GM06990 (cell line): ENCODE measurements around the gene MB21D2.

ENCODE experiments used
- DNase-seq: peaks from one replicate; pipeline ENCODE4 v3.0.0-alpha.2; 2011; ENCODE audit not compliant: insufficient read length; ENCODE audit errors: extremely low read depth
- H3K27me3 ChIP-seq: replicated peaks from 2 replicates; pipeline ENCODE4 v1.6.0; 2011; ENCODE audit warnings: low read length; ENCODE audit not compliant: control insufficient read depth, insufficient read depth
- H3K36me3 ChIP-seq: 2 replicates; pipeline ENCODE4 v1.5.1; 2011; ENCODE audit warnings: low read length; ENCODE audit not compliant: control insufficient read depth, insufficient read depth
- H3K4me3 ChIP-seq: replicated peaks from 2 replicates; pipeline ENCODE4 v1.5.1; 2011; ENCODE audit warnings: low read depth, mild to moderate bottlenecking, control low read depth, low read length
- TF ChIP-seq, protein P1 (sequence below): IDR thresholded peaks from 2 replicates; pipeline ENCODE4 v1.5.1; 2011; ENCODE audit warnings: low read length, control low read depth, mild to moderate bottlenecking, inconsistent platforms; ENCODE audit not compliant: insufficient read depth, poor library complexity, severe bottlenecking

The MB21D2 gene

DNA sequence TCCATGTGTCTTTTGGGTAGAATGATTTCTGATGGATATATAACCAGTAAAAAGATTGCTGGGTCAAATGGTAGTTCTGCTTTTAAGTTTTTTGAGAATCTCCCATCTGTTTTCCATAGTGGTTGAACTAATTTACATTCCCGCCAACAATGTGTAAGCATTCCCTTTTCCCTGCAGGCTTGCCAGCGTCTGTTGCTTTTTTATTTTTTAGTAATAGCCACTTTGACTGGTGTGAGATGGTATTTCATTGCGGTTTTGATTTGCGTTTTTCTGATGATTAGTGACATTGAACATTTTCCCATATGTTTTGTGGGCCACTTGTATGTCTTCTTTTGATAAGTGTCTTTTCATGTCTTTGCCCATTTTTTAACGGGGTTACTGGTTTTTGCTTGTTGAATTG lies 36.3 kb upstream of the MB21D2 start:
- Histone ChIP-seq H3K4me3 (no peak overlapping the region), H3K27me3 (no peaks in the 10 kb centered on the region), H3K36me3 (no peaks in the 10 kb centered on the region)
- TF ChIP-seq, protein P1, sequence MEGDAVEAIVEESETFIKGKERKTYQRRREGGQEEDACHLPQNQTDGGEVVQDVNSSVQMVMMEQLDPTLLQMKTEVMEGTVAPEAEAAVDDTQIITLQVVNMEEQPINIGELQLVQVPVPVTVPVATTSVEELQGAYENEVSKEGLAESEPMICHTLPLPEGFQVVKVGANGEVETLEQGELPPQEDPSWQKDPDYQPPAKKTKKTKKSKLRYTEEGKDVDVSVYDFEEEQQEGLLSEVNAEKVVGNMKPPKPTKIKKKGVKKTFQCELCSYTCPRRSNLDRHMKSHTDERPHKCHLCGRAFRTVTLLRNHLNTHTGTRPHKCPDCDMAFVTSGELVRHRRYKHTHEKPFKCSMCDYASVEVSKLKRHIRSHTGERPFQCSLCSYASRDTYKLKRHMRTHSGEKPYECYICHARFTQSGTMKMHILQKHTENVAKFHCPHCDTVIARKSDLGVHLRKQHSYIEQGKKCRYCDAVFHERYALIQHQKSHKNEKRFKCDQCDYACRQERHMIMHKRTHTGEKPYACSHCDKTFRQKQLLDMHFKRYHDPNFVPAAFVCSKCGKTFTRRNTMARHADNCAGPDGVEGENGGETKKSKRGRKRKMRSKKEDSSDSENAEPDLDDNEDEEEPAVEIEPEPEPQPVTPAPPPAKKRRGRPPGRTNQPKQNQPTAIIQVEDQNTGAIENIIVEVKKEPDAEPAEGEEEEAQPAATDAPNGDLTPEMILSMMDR, result no peak
- DNase-seq, result no peak

DNA sequence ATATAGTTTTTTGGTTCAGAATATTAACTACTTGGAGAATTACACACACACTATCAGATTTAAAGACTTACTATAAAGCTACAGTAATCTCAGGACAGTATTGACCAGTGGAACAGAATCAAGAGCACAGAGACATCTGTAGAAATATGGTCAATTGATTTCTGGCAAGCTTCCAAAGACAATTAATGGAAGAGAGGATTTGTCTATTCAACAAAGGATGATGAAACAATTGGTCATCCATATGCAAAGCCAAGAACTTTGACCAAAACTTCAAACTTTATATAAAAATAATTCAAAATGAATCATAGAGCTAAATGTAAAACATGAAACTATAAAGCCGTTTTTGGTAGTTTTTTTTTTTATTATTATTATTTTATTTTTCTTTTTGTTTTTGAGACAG lies 29.8 kb upstream of the MB21D2 start:
- Histone ChIP-seq H3K36me3 (no peaks in the 10 kb centered on the region), H3K27me3 (no peaks in the 10 kb centered on the region), H3K4me3 (no peak overlapping the region)
- DNase-seq, result no peak
- TF ChIP-seq, protein P1, result no peak

DNA sequence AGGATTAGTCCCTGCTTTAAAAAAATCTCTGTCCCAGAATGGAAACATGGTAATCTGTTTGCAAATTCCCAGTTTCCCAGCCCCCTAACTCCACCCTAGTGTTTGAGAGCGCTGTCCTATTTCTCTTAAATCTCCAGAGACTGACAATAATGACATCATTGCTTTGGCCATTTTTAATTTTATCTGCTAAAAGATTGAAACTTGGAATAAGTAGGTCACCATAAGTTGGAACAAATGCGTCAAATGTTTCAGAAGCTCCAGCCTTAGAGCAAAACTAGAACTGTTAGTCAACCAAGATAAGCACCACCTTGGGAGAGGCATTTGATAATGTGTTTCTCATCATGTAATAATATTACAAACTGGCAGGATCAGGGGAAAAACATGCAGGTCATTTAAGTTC lies 25.7 kb upstream of the MB21D2 start:
- TF ChIP-seq, protein P1, result no peak
- no peak for DNase-seq
- Histone ChIP-seq H3K27me3 (no peaks in the 10 kb centered on the region), H3K4me3 (no peak overlapping the region), H3K36me3 (no peaks in the 10 kb centered on the region)

DNA sequence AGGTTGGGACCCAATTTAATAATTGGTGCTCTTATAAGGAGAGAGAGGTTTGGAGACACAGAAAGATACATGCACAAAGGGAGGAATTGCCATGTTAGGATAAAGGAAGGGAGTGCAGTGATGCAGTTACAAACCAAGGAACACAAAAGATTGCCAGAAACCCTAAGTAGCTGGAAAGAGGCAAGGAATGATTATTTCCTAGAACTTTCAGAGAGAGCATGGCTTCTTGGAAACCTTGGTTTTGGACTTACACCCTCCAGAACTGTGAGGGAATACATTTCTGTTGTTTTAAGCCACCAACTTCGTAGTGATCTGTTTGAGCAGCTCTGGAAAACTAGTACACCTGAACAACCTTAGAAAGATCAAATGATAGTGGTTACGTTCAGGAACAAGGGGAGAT lies 25.0 kb upstream of the MB21D2 start:
- Histone ChIP-seq H3K36me3 (no peaks in the 10 kb centered on the region), H3K27me3 (no peaks in the 10 kb centered on the region)

DNA sequence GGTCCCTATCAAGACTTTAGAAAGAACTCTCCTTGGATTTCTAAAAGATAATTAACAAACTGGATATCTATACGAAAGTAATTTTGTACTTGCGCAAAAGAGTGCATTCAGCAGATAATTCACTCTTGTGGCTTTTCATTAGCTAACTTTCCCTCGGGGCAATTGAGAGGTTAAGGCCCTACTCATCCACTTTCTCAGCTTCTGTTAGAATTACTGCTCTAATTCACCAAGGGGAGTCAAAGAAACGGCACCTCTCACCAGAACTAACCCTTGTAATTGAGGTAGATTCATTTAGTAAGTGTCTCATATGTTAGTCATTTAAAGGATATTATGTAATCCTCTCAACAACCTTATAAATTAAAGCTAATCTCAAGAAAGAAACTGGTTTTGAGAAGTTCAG lies 22.5 kb upstream of the MB21D2 start:
- no peaks in the 10 kb centered on the region for H3K27me3 ChIP-seq
- DNase-seq, result no peak
- TF ChIP-seq, protein P1, result no peak
- H3K4me3 ChIP-seq, result no peak overlapping the region
- no peaks in the 10 kb centered on the region for H3K36me3 ChIP-seq

More for the DNA sequence above, 25.0 kb upstream of the MB21D2 start:
- DNase-seq, result no peak
- TF ChIP-seq, protein P1, result no peak
- no peak overlapping the region for H3K4me3 ChIP-seq

DNA sequence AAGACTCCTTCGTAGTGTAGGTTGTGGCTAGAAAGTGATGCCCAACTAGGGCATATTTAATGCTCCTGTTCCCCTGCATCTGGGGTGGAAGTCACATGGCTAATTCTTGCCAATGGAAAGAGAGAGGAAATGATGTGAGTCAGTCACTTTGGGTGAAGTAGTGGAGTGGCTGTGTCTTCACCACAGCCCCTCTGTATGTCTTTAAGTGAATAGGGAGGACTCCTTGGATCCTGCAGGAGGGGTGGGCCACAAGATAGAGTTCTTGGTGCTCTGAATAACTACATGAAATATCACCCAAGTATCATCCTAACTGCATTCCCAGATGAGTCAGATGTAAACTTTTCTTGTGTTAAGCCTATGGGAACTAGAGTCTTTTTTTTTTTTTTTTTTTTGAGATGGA lies 17.8 kb upstream of the MB21D2 start:
- TF ChIP-seq, protein P1, result no peak
- H3K36me3 ChIP-seq, result no peaks in the 10 kb centered on the region
- H3K27me3 ChIP-seq, result no peaks in the 10 kb centered on the region
- no peak for DNase-seq
- H3K4me3 ChIP-seq, result no peak overlapping the region
